SK-N-SH treated with all-trans-retinoic acid at 6 μM for 48 hours (cell line): ENCODE measurements around the gene IPO5.

Experiments
- ATAC-seq: fragments of 200-7000 bp; cut with Tn5 transposase; 3 replicates; pipeline ENCODE4 v1.9.1; 2020; ENCODE audit warnings: mild to moderate bottlenecking, moderate library complexity
- BACH2 ChIP-seq: fragments of 250-450 bp; sonication (Bioruptor Pico); IDR thresholded peaks from 2 replicates; pipeline ENCODE4 v1.9.0; 2021; ENCODE audit warnings: mild to moderate bottlenecking, borderline replicate concordance
- CSDC2 ChIP-seq: fragments of 250-450 bp; sonication (Bioruptor Pico); IDR thresholded peaks from 2 replicates; pipeline ENCODE4 v1.5.0; 2020; ENCODE audit warnings: mild to moderate bottlenecking, moderate library complexity
- CSRNP3 ChIP-seq: fragments of 250-450 bp; sonication (Bioruptor Pico); IDR thresholded peaks from 2 replicates; pipeline ENCODE4 v1.5.1; 2021; ENCODE audit warnings: mild to moderate bottlenecking, moderate library complexity
- ESRRG ChIP-seq: fragments of 250-450 bp; sonication (Bioruptor Pico); IDR thresholded peaks from 2 replicates; pipeline ENCODE4 v1.6.1; 2021; ENCODE audit warnings: mild to moderate bottlenecking
- GLIS3 ChIP-seq: fragments of 250-450 bp; sonication (Bioruptor Pico); IDR thresholded peaks from 2 replicates; pipeline ENCODE4 v1.5.0; 2020; ENCODE audit warnings: mild to moderate bottlenecking, moderate library complexity
- ISL1 ChIP-seq: fragments of 250-450 bp; sonication (Bioruptor Pico); IDR thresholded peaks from 2 replicates; pipeline ENCODE4 v2.1.2; 2022; ENCODE audit warnings: mild to moderate bottlenecking, moderate library complexity
- OSR1 ChIP-seq: fragments of 250-450 bp; sonication (Bioruptor Pico); IDR thresholded peaks from 2 replicates; pipeline ENCODE4 v1.8.0; 2022; ENCODE audit warnings: moderate library complexity, mild to moderate bottlenecking, inconsistent platforms
- PATZ1 ChIP-seq: fragments of 250-450 bp; sonication (Bioruptor Pico); IDR thresholded peaks from 2 replicates; pipeline ENCODE4 v1.8.0; 2020; ENCODE audit warnings: mild to moderate bottlenecking, moderate library complexity, borderline replicate concordance
- PPARA ChIP-seq: fragments of 250-450 bp; sonication (Bioruptor Pico); IDR thresholded peaks from 2 replicates; pipeline ENCODE4 v1.5.0; 2020; ENCODE audit warnings: mild to moderate bottlenecking, borderline replicate concordance
- RARB ChIP-seq: fragments of 250-450 bp; sonication (Bioruptor Pico); IDR thresholded peaks from 2 replicates; pipeline ENCODE4 v1.8.0; 2021; ENCODE audit warnings: mild to moderate bottlenecking, moderate library complexity
- TCF4 ChIP-seq: fragments of 250-450 bp; sonication (Bioruptor Pico); IDR thresholded peaks from 2 replicates; pipeline ENCODE4 v1.8.0; 2021; ENCODE audit warnings: mild to moderate bottlenecking, moderate library complexity, borderline replicate concordance
- TOX ChIP-seq: fragments of 250-450 bp; sonication (Bioruptor Pico); IDR thresholded peaks from 2 replicates; pipeline ENCODE4 v1.8.0; 2021; ENCODE audit warnings: mild to moderate bottlenecking, moderate library complexity, borderline replicate concordance
- ZC3H10 ChIP-seq: fragments of 250-450 bp; sonication (Bioruptor Pico); IDR thresholded peaks from 2 replicates; pipeline ENCODE4 v1.5.1; 2021; ENCODE audit warnings: mild to moderate bottlenecking, moderate library complexity
- ZFP3 ChIP-seq: fragments of 250-450 bp; sonication (Bioruptor Pico); IDR thresholded peaks from 2 replicates; pipeline ENCODE4 v1.5.0; 2020; ENCODE audit warnings: mild to moderate bottlenecking, moderate library complexity
- ZNF70 ChIP-seq: fragments of 450-650 bp; formaldehyde crosslinking; IDR thresholded peaks from 2 replicates; pipeline ENCODE4 v1.5.0; 2020; ENCODE audit warnings: mild to moderate bottlenecking, moderate library complexity
- ZNF8 ChIP-seq: fragments of 450-650 bp; formaldehyde crosslinking; IDR thresholded peaks from 2 replicates; pipeline ENCODE4 v1.5.0; 2020; ENCODE audit warnings: mild to moderate bottlenecking, moderate library complexity
- TF ChIP-seq, protein P1 (sequence below): fragments of 250-450 bp; sonication (Bioruptor Pico); IDR thresholded peaks from 2 replicates; pipeline ENCODE4 v1.8.0; 2021; ENCODE audit warnings: low read depth, mild to moderate bottlenecking, moderate library complexity, borderline replicate concordance

The IPO5 gene

GRCh38 chr13:97912139-97912535 lies 41.3 kb upstream of the IPO5 start:
- no peak for ATAC-seq
- no peak for TF ChIP-seq CSDC2
- no peak for TF ChIP-seq TOX (CRISPR knock-in tag)
- no peak for TF ChIP-seq ESRRG
- TF ChIP-seq ISL1 (CRISPR knock-in tag), result no peak
- no peak for TF ChIP-seq TCF4 (CRISPR knock-in tag)
- no peak for TF ChIP-seq ZNF8
- no peak for TF ChIP-seq ZC3H10 (CRISPR knock-in tag)
- TF ChIP-seq, protein P1, sequence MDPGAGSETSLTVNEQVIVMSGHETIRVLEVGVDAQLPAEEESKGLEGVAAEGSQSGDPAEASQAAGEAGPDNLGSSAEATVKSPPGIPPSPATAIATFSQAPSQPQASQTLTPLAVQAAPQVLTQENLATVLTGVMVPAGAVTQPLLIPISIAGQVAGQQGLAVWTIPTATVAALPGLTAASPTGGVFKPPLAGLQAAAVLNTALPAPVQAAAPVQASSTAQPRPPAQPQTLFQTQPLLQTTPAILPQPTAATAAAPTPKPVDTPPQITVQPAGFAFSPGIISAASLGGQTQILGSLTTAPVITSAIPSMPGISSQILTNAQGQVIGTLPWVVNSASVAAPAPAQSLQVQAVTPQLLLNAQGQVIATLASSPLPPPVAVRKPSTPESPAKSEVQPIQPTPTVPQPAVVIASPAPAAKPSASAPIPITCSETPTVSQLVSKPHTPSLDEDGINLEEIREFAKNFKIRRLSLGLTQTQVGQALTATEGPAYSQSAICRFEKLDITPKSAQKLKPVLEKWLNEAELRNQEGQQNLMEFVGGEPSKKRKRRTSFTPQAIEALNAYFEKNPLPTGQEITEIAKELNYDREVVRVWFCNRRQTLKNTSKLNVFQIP, result no peak
- no peak for TF ChIP-seq CSRNP3 (CRISPR knock-in tag)
- no peak for TF ChIP-seq PPARA (CRISPR knock-in tag)

DNA sequence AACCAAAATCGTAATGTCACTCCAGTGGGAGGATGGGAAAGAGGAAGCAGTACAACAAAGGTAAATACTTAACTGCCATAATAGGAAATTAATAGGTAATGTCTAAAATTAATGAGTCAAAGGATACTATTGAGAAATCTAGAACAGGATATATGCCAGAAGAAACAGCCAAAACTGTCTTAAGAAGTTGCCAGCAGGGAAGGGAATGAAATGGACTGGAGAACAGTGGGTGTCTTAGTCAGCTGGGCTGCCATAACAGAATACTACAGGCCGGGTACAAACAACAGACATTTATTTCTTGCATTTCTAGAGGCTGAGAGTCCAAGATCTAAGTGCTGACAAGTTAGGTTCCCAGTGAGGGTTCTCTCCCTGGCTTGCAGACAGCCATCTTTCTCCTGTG lies 40.3 kb upstream of the IPO5 start:
- TF ChIP-seq ZC3H10 (CRISPR knock-in tag), result no peak
- no peak for TF ChIP-seq PATZ1
- no peak for TF ChIP-seq PPARA (CRISPR knock-in tag)
- no peak for TF ChIP-seq CSDC2
- no peak for ATAC-seq

DNA sequence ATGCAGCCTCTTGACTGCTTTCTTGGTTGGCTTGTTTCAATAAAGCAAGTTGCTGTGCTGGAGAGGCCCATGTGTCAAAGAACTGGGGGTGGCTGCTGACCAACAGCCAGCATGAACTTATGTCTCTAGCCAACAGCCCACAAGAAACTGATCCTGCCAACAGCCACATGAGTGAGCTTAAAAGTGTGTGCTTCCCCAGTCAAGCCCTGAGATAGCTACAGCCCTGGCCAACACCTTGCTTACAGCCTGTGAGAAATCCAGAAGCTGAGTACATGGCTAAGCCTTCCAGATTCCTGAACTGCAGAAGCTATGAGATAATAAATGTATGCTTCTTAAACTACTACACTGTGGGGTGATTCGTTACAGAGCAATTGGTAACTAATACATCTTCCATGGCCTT lies 38.9 kb upstream of the IPO5 start:
- TF ChIP-seq ZFP3 (CRISPR knock-in tag), result no peak
- no peak for TF ChIP-seq BACH2 (CRISPR knock-in tag)
- no peak for TF ChIP-seq ZNF70 (CRISPR knock-in tag)
- no peak for TF ChIP-seq CSDC2
- TF ChIP-seq, protein P1, result no peak
- TF ChIP-seq OSR1 (CRISPR knock-in tag), result no peak
- TF ChIP-seq TOX (CRISPR knock-in tag), result no peak
- TF ChIP-seq ZNF8, result no peak
- TF ChIP-seq RARB (CRISPR knock-in tag), result no peak
- no peak for TF ChIP-seq ESRRG
- no peak for TF ChIP-seq PATZ1
- TF ChIP-seq CSRNP3 (CRISPR knock-in tag), result no peak
- ATAC-seq, result no peak

GRCh38 chr13:97921176-97921816 lies 32.2 kb upstream of the IPO5 start:
- TF ChIP-seq CSDC2, result no peak
- TF ChIP-seq ZFP3 (CRISPR knock-in tag), result no peak
- TF ChIP-seq GLIS3 (CRISPR knock-in tag), result no peak
- no peak for TF ChIP-seq ZNF8
- TF ChIP-seq, all 23 proteins: peak for 0
- no peak for ATAC-seq
